ENCODE measurements around the gene C14orf119.

C14orf119 gene

GRCh38 chr14:23141706-23142444, 46.6 kb downstream of the C14orf119 start:
- Histone ChIP-seq H3K9me3 (ENCODE audit: control insufficient read depth, low read length) (no peaks in the 10 kb centered on the region), H3K9ac (ENCODE audit: low read length) (no peak overlapping the region), H3K4me3 (ENCODE audit: low read length) (no peak overlapping the region), H3K36me3 (ENCODE audit: control insufficient read depth, insufficient read depth, low read length) (peaks cover 5% of the 10 kb centered on the region), H3K4me1 (ENCODE audit: control insufficient read depth, insufficient read depth, low read length) (peaks cover 50% of the 10 kb centered on the region), H3K27me3 (ENCODE audit: control insufficient read depth, insufficient read depth, low read length) (no peaks in the 10 kb centered on the region)

- no peak overlapping the region for H3K9ac ChIP-seq (ENCODE audit: low read length)
- no peak overlapping the region for H3K4me3 ChIP-seq (ENCODE audit: low read length)
- H3K9me3 ChIP-seq (ENCODE audit: control insufficient read depth, low read length), result no peaks in the 10 kb centered on the region
- H3K36me3 ChIP-seq (ENCODE audit: control insufficient read depth, insufficient read depth, low read length), result peaks cover 2% of the 10 kb centered on the region
- no peaks in the 10 kb centered on the region for H3K27me3 ChIP-seq (ENCODE audit: control insufficient read depth, insufficient read depth, low read length)
- peaks cover 46% of the 10 kb centered on the region for H3K4me1 ChIP-seq (ENCODE audit: control insufficient read depth, insufficient read depth, low read length)
These were observed 47.5 kb downstream of the C14orf119 start for GRCh38 chr14:23142826-23143225.

- Histone ChIP-seq H3K9me3 (ENCODE audit: control insufficient read depth, low read length) (no peaks in the 10 kb centered on the region), H3K36me3 (ENCODE audit: control insufficient read depth, insufficient read depth, low read length) (no peaks in the 10 kb centered on the region), H3K4me3 (ENCODE audit: low read length) (no peak overlapping the region), H3K4me1 (ENCODE audit: control insufficient read depth, insufficient read depth, low read length) (peaks cover 39% of the 10 kb centered on the region), H3K9ac (ENCODE audit: low read length) (no peak overlapping the region), H3K27me3 (ENCODE audit: control insufficient read depth, insufficient read depth, low read length) (no peaks in the 10 kb centered on the region)
These were observed 48.6 kb downstream of the C14orf119 start for GRCh38 chr14:23143911-23144310.

- Histone ChIP-seq H3K4me1 (ENCODE audit: control insufficient read depth, insufficient read depth, low read length) (peaks cover 53% of the 10 kb centered on the region), H3K9me3 (ENCODE audit: control insufficient read depth, low read length) (no peaks in the 10 kb centered on the region), H3K27me3 (ENCODE audit: control insufficient read depth, insufficient read depth, low read length) (no peaks in the 10 kb centered on the region), H3K9ac (ENCODE audit: low read length) (no peak overlapping the region), H3K36me3 (ENCODE audit: control insufficient read depth, insufficient read depth, low read length) (no peaks in the 10 kb centered on the region), H3K4me3 (ENCODE audit: low read length) (no peak overlapping the region)
These were observed 50.6 kb downstream of the C14orf119 start for GRCh38 chr14:23145794-23146350.

- peaks cover 58% of the 10 kb centered on the region for H3K4me1 ChIP-seq (ENCODE audit: control insufficient read depth, insufficient read depth, low read length)
These were observed 51.1 kb downstream of the C14orf119 start for GRCh38 chr14:23146351-23146910.

GRCh38 chr14:23146980-23147379, 51.7 kb downstream of the C14orf119 start:
- Histone ChIP-seq H3K36me3 (ENCODE audit: control insufficient read depth, insufficient read depth, low read length) (no peaks in the 10 kb centered on the region), H3K9ac (ENCODE audit: low read length) (no peak overlapping the region), H3K4me1 (ENCODE audit: control insufficient read depth, insufficient read depth, low read length) (peaks cover 61% of the 10 kb centered on the region), H3K27me3 (ENCODE audit: control insufficient read depth, insufficient read depth, low read length) (no peaks in the 10 kb centered on the region), H3K9me3 (ENCODE audit: control insufficient read depth, low read length) (no peaks in the 10 kb centered on the region), H3K4me3 (ENCODE audit: low read length) (no peak overlapping the region)

More at GRCh38 chr14:23146351-23146910, 51.1 kb downstream of the C14orf119 start:
- H3K4me3 ChIP-seq (ENCODE audit: low read length), result no peak overlapping the region
- H3K27me3 ChIP-seq (ENCODE audit: control insufficient read depth, insufficient read depth, low read length), result no peaks in the 10 kb centered on the region
- no peaks in the 10 kb centered on the region for H3K9me3 ChIP-seq (ENCODE audit: control insufficient read depth, low read length)
- no peak overlapping the region for H3K9ac ChIP-seq (ENCODE audit: low read length)
- no peaks in the 10 kb centered on the region for H3K36me3 ChIP-seq (ENCODE audit: control insufficient read depth, insufficient read depth, low read length)

- peaks cover 61% of the 10 kb centered on the region for H3K4me1 ChIP-seq (ENCODE audit: control insufficient read depth, insufficient read depth, low read length)
- H3K9ac ChIP-seq (ENCODE audit: low read length), result no peak overlapping the region
- H3K9me3 ChIP-seq (ENCODE audit: control insufficient read depth, low read length), result no peaks in the 10 kb centered on the region
- H3K36me3 ChIP-seq (ENCODE audit: control insufficient read depth, insufficient read depth, low read length), result no peaks in the 10 kb centered on the region
- H3K27me3 ChIP-seq (ENCODE audit: control insufficient read depth, insufficient read depth, low read length), result no peaks in the 10 kb centered on the region
- no peak overlapping the region for H3K4me3 ChIP-seq (ENCODE audit: low read length)
These were observed 52.4 kb downstream of the C14orf119 start for GRCh38 chr14:23147676-23148075.

- Histone ChIP-seq H3K27me3 (ENCODE audit: control insufficient read depth, insufficient read depth, low read length) (no peaks in the 10 kb centered on the region), H3K9me3 (ENCODE audit: control insufficient read depth, low read length) (no peaks in the 10 kb centered on the region), H3K4me1 (ENCODE audit: control insufficient read depth, insufficient read depth, low read length) (peaks cover 65% of the 10 kb centered on the region), H3K4me3 (ENCODE audit: low read length) (no peak overlapping the region), H3K9ac (ENCODE audit: low read length) (no peak overlapping the region), H3K36me3 (ENCODE audit: control insufficient read depth, insufficient read depth, low read length) (no peaks in the 10 kb centered on the region)
These were observed 53.4 kb downstream of the C14orf119 start for GRCh38 chr14:23148591-23149249.

- no peaks in the 10 kb centered on the region for H3K36me3 ChIP-seq (ENCODE audit: control insufficient read depth, insufficient read depth, low read length)
- H3K27me3 ChIP-seq (ENCODE audit: control insufficient read depth, insufficient read depth, low read length), result no peaks in the 10 kb centered on the region
- H3K4me3 ChIP-seq (ENCODE audit: low read length), result no peak overlapping the region
- no peaks in the 10 kb centered on the region for H3K9me3 ChIP-seq (ENCODE audit: control insufficient read depth, low read length)
- H3K9ac ChIP-seq (ENCODE audit: low read length), result no peak overlapping the region
- peaks cover 75% of the 10 kb centered on the region for H3K4me1 ChIP-seq (ENCODE audit: control insufficient read depth, insufficient read depth, low read length)
These were observed 54.4 kb downstream of the C14orf119 start for GRCh38 chr14:23149745-23150144.
